SK-N-SH treated with all-trans-retinoic acid at 6 μM for 48 hours (cell line): ENCODE data around the gene AK3.

Experiments
- ARNTL ChIP-seq: fragments of 450-650 bp; formaldehyde crosslinking; IDR thresholded peaks from 2 replicates; pipeline ENCODE4 v1.5.0; 2020; ENCODE audit warnings: low read depth, mild to moderate bottlenecking, moderate library complexity, borderline replicate concordance
- TCF4 ChIP-seq: fragments of 250-450 bp; sonication (Bioruptor Pico); IDR thresholded peaks from 2 replicates; pipeline ENCODE4 v1.8.0; 2021; ENCODE audit warnings: mild to moderate bottlenecking, moderate library complexity, borderline replicate concordance
- TF ChIP-seq, protein P1 (sequence below): fragments of 250-450 bp; sonication (Bioruptor Pico); IDR thresholded peaks from 2 replicates; pipeline ENCODE4 v1.8.0; 2021; ENCODE audit warnings: low read depth, mild to moderate bottlenecking, moderate library complexity, borderline replicate concordance

DNA sequence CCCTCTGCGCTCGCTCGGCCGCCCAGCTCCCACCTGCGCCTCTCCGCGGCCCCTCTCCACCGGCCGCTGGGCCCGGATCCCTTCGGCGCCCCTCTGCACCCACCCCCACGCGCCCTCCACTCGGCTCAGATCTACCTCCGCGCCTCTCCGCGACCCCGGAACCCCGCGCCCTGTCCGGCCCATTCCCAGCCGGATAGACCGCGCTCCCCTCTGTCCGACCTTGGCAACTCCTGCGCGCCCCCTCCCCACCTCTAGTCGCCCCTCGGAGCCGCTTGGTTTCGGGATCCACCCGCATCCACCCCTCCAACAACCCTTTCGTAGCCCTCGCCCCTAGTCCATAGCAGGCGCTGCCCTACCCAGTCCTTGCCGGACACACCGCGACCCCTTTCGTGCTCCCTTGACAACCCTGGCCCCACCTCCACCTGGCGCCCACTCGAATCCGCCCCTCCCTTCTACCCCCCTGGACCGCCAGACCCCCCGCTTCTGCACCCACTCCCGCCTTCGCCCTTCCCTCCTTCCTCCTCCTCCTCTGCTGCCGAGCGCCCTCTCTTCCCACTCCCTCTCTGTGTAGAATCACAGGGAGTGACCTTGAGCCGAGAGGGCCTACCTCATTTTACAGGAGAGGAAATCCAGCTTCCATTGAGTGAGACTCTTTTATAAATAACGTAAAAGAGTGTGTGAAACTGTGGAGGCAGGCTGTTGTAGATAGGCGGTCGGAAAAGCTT lies 525 bp upstream of the AK3 start:
- TF ChIP-seq, protein P1, sequence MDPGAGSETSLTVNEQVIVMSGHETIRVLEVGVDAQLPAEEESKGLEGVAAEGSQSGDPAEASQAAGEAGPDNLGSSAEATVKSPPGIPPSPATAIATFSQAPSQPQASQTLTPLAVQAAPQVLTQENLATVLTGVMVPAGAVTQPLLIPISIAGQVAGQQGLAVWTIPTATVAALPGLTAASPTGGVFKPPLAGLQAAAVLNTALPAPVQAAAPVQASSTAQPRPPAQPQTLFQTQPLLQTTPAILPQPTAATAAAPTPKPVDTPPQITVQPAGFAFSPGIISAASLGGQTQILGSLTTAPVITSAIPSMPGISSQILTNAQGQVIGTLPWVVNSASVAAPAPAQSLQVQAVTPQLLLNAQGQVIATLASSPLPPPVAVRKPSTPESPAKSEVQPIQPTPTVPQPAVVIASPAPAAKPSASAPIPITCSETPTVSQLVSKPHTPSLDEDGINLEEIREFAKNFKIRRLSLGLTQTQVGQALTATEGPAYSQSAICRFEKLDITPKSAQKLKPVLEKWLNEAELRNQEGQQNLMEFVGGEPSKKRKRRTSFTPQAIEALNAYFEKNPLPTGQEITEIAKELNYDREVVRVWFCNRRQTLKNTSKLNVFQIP (CRISPR knock-in tag), result no peak
- no peak for TF ChIP-seq ARNTL (CRISPR knock-in tag)
- TF ChIP-seq TCF4 (CRISPR knock-in tag), result no peak
